Measurements from ENCODE around the gene PGGT1B.

Gene PGGT1B

GRCh38 chr5:115262321-115263077 lies at the start of gene PGGT1B:
PGGT1B (minus strand) TSS chr5:115262877; CDS start chr5:115262851, 26 bp downstream.
- no peak for DNase-seq (ENCODE audit: low read depth, low spot score)
- TF ChIP-seq EZH2 (IDR thresholded peaks at IDR 0.05) (no peak), FOXP2 (optimal IDR thresholded peaks at IDR 0.05; ENCODE audit: control extremely low read depth, extremely low read length, insufficient read depth) (no peak), POLR2AphosphoS5 (IDR thresholded peaks at IDR 0.05; ENCODE audit: borderline replicate concordance, low read depth, low read length) (peak; percentile 94)
- Histone ChIP-seq H3K36me3 (ENCODE audit: insufficient read depth, low read length) (0 out of 2 replicates have a peak, but pooled peaks cover 5% of the 10 kb centered on the region), H3K9ac (ENCODE audit: insufficient read length) (peak within 1 kb of the TSS; percentile 93), H3K27ac (peak within 1 kb of the TSS; percentile 73), H3K4me3 (peak within 1 kb of the TSS; percentile 99), H3K9me3 (ENCODE audit: low read depth, low read length) (no peaks in the 10 kb centered on the region)

GRCh38 chr5:115309751-115310370 lies 47.2 kb upstream of the PGGT1B start:
- no peak for TF ChIP-seq EZH2 (IDR thresholded peaks at IDR 0.05)
- no peak for TF ChIP-seq POLR2AphosphoS5 (IDR thresholded peaks at IDR 0.05; ENCODE audit: borderline replicate concordance, low read depth, low read length)
- no peak for TF ChIP-seq FOXP2 (optimal IDR thresholded peaks at IDR 0.05; ENCODE audit: control extremely low read depth, extremely low read length, insufficient read depth)
- Histone ChIP-seq H3K9me3 (ENCODE audit: low read depth, low read length) (no peaks in the 10 kb centered on the region), H3K27ac (no peak overlapping the region), H3K9ac (ENCODE audit: insufficient read length) (no peak overlapping the region), H3K4me3 (no peak overlapping the region), H3K36me3 (ENCODE audit: insufficient read depth, low read length) (no peaks in the 10 kb centered on the region)
- peak; percentile 37 for DNase-seq (ENCODE audit: low read depth, low spot score)

GRCh38 chr5:115308815-115309214 lies 46.1 kb upstream of the PGGT1B start:
- TF ChIP-seq FOXP2 (optimal IDR thresholded peaks at IDR 0.05; ENCODE audit: control extremely low read depth, extremely low read length, insufficient read depth): no peak
- TF ChIP-seq POLR2AphosphoS5 (IDR thresholded peaks at IDR 0.05; ENCODE audit: borderline replicate concordance, low read depth, low read length): no peak
- DNase-seq (ENCODE audit: low read depth, low spot score): no peak
- no peaks in the 10 kb centered on the region for H3K9me3 ChIP-seq (ENCODE audit: low read depth, low read length)
- H3K36me3 ChIP-seq (ENCODE audit: insufficient read depth, low read length): no peaks in the 10 kb centered on the region
- H3K27ac ChIP-seq: no peak overlapping the region
- no peak overlapping the region for H3K4me3 ChIP-seq
- no peak overlapping the region for H3K9ac ChIP-seq (ENCODE audit: insufficient read length)

- no peak for DNase-seq (ENCODE audit: low read depth, low spot score)
- Histone ChIP-seq H3K27ac (no peak overlapping the region), H3K9me3 (ENCODE audit: low read depth, low read length) (no peaks in the 10 kb centered on the region), H3K4me3 (no peak overlapping the region), H3K36me3 (ENCODE audit: insufficient read depth, low read length) (no peaks in the 10 kb centered on the region), H3K9ac (ENCODE audit: insufficient read length) (no peak overlapping the region)
- TF ChIP-seq EZH2 (IDR thresholded peaks at IDR 0.05) (no peak), POLR2AphosphoS5 (IDR thresholded peaks at IDR 0.05; ENCODE audit: borderline replicate concordance, low read depth, low read length) (no peak), FOXP2 (optimal IDR thresholded peaks at IDR 0.05; ENCODE audit: control extremely low read depth, extremely low read length, insufficient read depth) (no peak)
These were observed 43.4 kb upstream of the PGGT1B start for GRCh38 chr5:115306011-115306536.

GRCh38 chr5:115304496-115304895 lies 41.8 kb upstream of the PGGT1B start:
- Histone ChIP-seq H3K9ac (ENCODE audit: insufficient read length) (no peak overlapping the region), H3K27ac (no peak overlapping the region)
- no peak for TF ChIP-seq FOXP2 (optimal IDR thresholded peaks at IDR 0.05; ENCODE audit: control extremely low read depth, extremely low read length, insufficient read depth)
- TF ChIP-seq POLR2AphosphoS5 (IDR thresholded peaks at IDR 0.05; ENCODE audit: borderline replicate concordance, low read depth, low read length): no peak
- TF ChIP-seq EZH2 (IDR thresholded peaks at IDR 0.05): no peak

GRCh38 chr5:115298811-115299210 lies 36.1 kb upstream of the PGGT1B start:
- H3K9me3 ChIP-seq (ENCODE audit: low read depth, low read length): no peaks in the 10 kb centered on the region
- no peak overlapping the region for H3K27ac ChIP-seq
- no peaks in the 10 kb centered on the region for H3K36me3 ChIP-seq (ENCODE audit: insufficient read depth, low read length)
- no peak for DNase-seq (ENCODE audit: low read depth, low spot score)
- H3K9ac ChIP-seq (ENCODE audit: insufficient read length): no peak overlapping the region
- no peak for TF ChIP-seq EZH2 (IDR thresholded peaks at IDR 0.05)
- TF ChIP-seq FOXP2 (optimal IDR thresholded peaks at IDR 0.05; ENCODE audit: control extremely low read depth, extremely low read length, insufficient read depth): no peak
- TF ChIP-seq POLR2AphosphoS5 (IDR thresholded peaks at IDR 0.05; ENCODE audit: borderline replicate concordance, low read depth, low read length): no peak
- H3K4me3 ChIP-seq: no peak overlapping the region

More at GRCh38 chr5:115304496-115304895, 41.8 kb upstream of the PGGT1B start:
- DNase-seq (ENCODE audit: low read depth, low spot score): no peak
- Histone ChIP-seq H3K9me3 (ENCODE audit: low read depth, low read length) (no peaks in the 10 kb centered on the region), H3K4me3 (no peak overlapping the region), H3K36me3 (ENCODE audit: insufficient read depth, low read length) (no peaks in the 10 kb centered on the region)

GRCh38 chr5:115297031-115297430 lies 34.4 kb upstream of the PGGT1B start:
- peaks cover 16% of the 10 kb centered on the region for H3K36me3 ChIP-seq (ENCODE audit: insufficient read depth, low read length)
- no peak for DNase-seq (ENCODE audit: low read depth, low spot score)
- no peak overlapping the region for H3K27ac ChIP-seq
- H3K9ac ChIP-seq (ENCODE audit: insufficient read length): no peak overlapping the region
- no peak for TF ChIP-seq EZH2 (IDR thresholded peaks at IDR 0.05)
- no peak for TF ChIP-seq POLR2AphosphoS5 (IDR thresholded peaks at IDR 0.05; ENCODE audit: borderline replicate concordance, low read depth, low read length)
- TF ChIP-seq FOXP2 (optimal IDR thresholded peaks at IDR 0.05; ENCODE audit: control extremely low read depth, extremely low read length, insufficient read depth): no peak
- peak overlapping the region; percentile 38; the same call in 1 of the 2 replicates for H3K4me3 ChIP-seq
- no peaks in the 10 kb centered on the region for H3K9me3 ChIP-seq (ENCODE audit: low read depth, low read length)
